Panc1 (cell line): ENCODE data around the gene CABCOCO1. TPM values are rescaled to one million over a fixed set of nuclear protein-coding genes. Genes with fewer than 3 reads are reported as not detected.

Experiments used
- ATAC-seq: fragments of 200-7000 bp; cut with Tn5 transposase; 2 replicates; pipeline ENCODE4 v1.9.1; 2020; ENCODE audit warnings: mild to moderate bottlenecking, moderate library complexity
- Bru-seq: library from RNA; stranded (reverse); fragments of 400-500 nt; gene quantifications from one replicate; lab custom pipeline; 2021; lab: Mats Ljungman, UMichigan
- BruChase-seq, 2 experiments: library from RNA; stranded (reverse); fragments of 400-500 nt; gene quantifications; one replicate each; lab custom pipeline; 2021; lab: Mats Ljungman, UMichigan
- BruUV-seq: library from RNA; stranded (reverse); fragments of 400-500 nt; replicated peaks from 2 replicates; lab custom pipeline; 2021; lab: Mats Ljungman, UMichigan
- CTCF ChIA-PET: fragments of 300-600 bp; sonication (Branson Sonifier 250); formaldehyde crosslinking; loops from one replicate; lab custom pipeline; 2022; ENCODE audit warnings: antibody characterized with exemption; lab: Charles Lee
- POLR2A ChIA-PET: fragments of 300-600 bp; sonication (Branson Sonifier 250); formaldehyde crosslinking; loops from one replicate; lab custom pipeline; 2022; ENCODE audit warnings: antibody characterized with exemption; lab: Charles Lee
- DNase-seq: peaks from one replicate; pipeline ENCODE4 v3.0.0-alpha.2; 2010; ENCODE audit warnings: low read depth, low spot score
- H3K27ac ChIP-seq: 2 replicates; pipeline ENCODE4 v1.5.1; 2011; ENCODE audit warnings: mild to moderate bottlenecking, low read length, inconsistent platforms
- H3K27me3 ChIP-seq: fragments of 200-500 bp; sonication (Bioruptor generic); 2 replicates; pipeline ENCODE4 v1.6.0; 2014; ENCODE audit warnings: low read length, inconsistent platforms; ENCODE audit not compliant: control insufficient read depth, insufficient read depth
- H3K36me3 ChIP-seq: fragments of 200-500 bp; sonication (Bioruptor generic); 2 replicates; pipeline ENCODE4 v1.5.1; 2014; ENCODE audit warnings: inconsistent platforms, mild to moderate bottlenecking, low read length, moderate library complexity; ENCODE audit not compliant: control insufficient read depth, insufficient read depth
- H3K4me1 ChIP-seq: 2 replicates; pipeline ENCODE4 v1.5.1; 2011; ENCODE audit warnings: inconsistent platforms, mild to moderate bottlenecking, low read length, moderate library complexity; ENCODE audit not compliant: control insufficient read depth, insufficient read depth
- H3K4me3 ChIP-seq, 2 experiments: 2 replicates each; pipeline ENCODE4 v1.5.1; 2011 to 2012; ENCODE audit warnings: low read depth in 2 of 2, low read length in 2 of 2, mild to moderate bottlenecking in 2 of 2, inconsistent platforms in 1 of 2, moderate library complexity in 1 of 2
- H3K9me3 ChIP-seq: fragments of 200-500 bp; sonication (Bioruptor generic); 2 replicates; pipeline ENCODE4 v1.5.1; 2014; ENCODE audit warnings: low read depth, mild to moderate bottlenecking, inconsistent platforms, low read length, moderate library complexity; ENCODE audit not compliant: control insufficient read depth, insufficient read depth
- CTCF ChIP-seq: fragments of 450-650 bp; IDR thresholded peaks from 2 replicates; pipeline ENCODE4 v1.5.1; 2017; ENCODE audit warnings: mild to moderate bottlenecking
- POLR2AphosphoS5 ChIP-seq: IDR thresholded peaks from 2 replicates; pipeline ENCODE4 v1.6.1; 2012; ENCODE audit warnings: mild to moderate bottlenecking, low read depth, low read length, moderate library complexity
- REST ChIP-seq, 2 experiments: IDR thresholded peaks; 2 replicates each; pipeline ENCODE4 v1.6.1; 2011 to 2012; ENCODE audit warnings: low read depth in 2 of 2, control low read depth in 1 of 2, low read length in 1 of 2, mild to moderate bottlenecking in 1 of 2, moderate library complexity in 1 of 2; ENCODE audit not compliant: insufficient read depth in 1 of 2
- SIN3A ChIP-seq: IDR thresholded peaks from 2 replicates; pipeline ENCODE4 v1.6.1; 2012; ENCODE audit warnings: low read depth, mild to moderate bottlenecking, low read length, moderate library complexity, borderline replicate concordance; ENCODE audit not compliant: insufficient read depth
- in situ Hi-C: cut with HindIII; loops from 2 replicates; pipeline ENCODE4 v1.10.0; 2016; ENCODE audit warnings: low sequenced_read_pairs, low pct_unique_long_range_greater_than_20kb
- intact Hi-C: fragments of 100-400 bp; cut with micrococcal nuclease; formaldehyde crosslinking; loops from one replicate; pipeline ENCODE4 v1.10.0; 2022; ENCODE audit not compliant: unreplicated experiment
- long read RNA-seq: library from polyadenylated mRNA; unstranded; transcript quantifications from one replicate; pipeline ENCODE4 v2.0.0, GENCODE V29; 2021; ENCODE audit not compliant: unreplicated experiment
- polyA plus RNA-seq: library from polyadenylated mRNA; unstranded; fragments of >200 nt; gene quantifications from one replicate; pipeline ENCODE4 v1.2.1, GENCODE V29; 2012; ENCODE audit warnings: missing spikeins; ENCODE audit not compliant: insufficient read length
- total RNA-seq: library from RNA; stranded (reverse); gene quantifications from one replicate; pipeline ENCODE4 v1.2.1, GENCODE V29; 2021; ENCODE audit not compliant: unreplicated experiment

The CABCOCO1 gene
- total RNA-seq (4.0 TPM), Bru-seq, nascent RNA (percentile 49 among the genes with signal in this experiment), BruChase-seq, experiment 1, labeled RNA remaining after a 2-hour chase (percentile 42 among the genes with signal in this experiment), BruChase-seq, experiment 2, labeled RNA remaining after a 6-hour chase (percentile 36 among the genes with signal in this experiment)
- 2.7 TPM for polyA plus RNA-seq
- long read RNA-seq, partial matches to known transcripts = 0 of 9 reads
- long read RNA-seq, other reads (novel, unspliced or antisense) = 7 of 9 reads

GRCh38 chr10:61662794-61663259, at the start of gene CABCOCO1:
Gene CABCOCO1 (plus strand): TSS chr10:61662929. CDS start chr10:61662973, 44 bp downstream.
- TF ChIP-seq REST (IDR thresholded peaks at IDR 0.05; ENCODE audit: insufficient read depth in 1 of 2, low read depth in 2 of 2, low read length in 1 of 2) = no peak
- peak; percentile 64; the same call in 1 of the 2 replicates for TF ChIP-seq SIN3A
- TF ChIP-seq CTCF = peak; percentile 65
- peak; percentile 59; the same call in 1 of the 2 replicates for TF ChIP-seq POLR2AphosphoS5
- BruUV-seq = no TSS peak
- in situ Hi-C loops (no loop called here), intact Hi-C loops (loop anchor here (10.0 kb wide), 1 partner anchor 172 kb away; no protein-coding TSS in a partner anchor)
- POLR2A ChIA-PET = no interaction called here
- Histone ChIP-seq H3K4me3 (peak within 1 kb of the TSS; percentile 71 to 78), H3K36me3 (no peaks in the 10 kb centered on the region), H3K27ac (peak within 1 kb of the TSS; percentile 89), H3K4me1 (peaks cover 16% of the 10 kb centered on the region), H3K9me3 (no peaks in the 10 kb centered on the region), H3K27me3 (no peaks in the 10 kb centered on the region)
- DNase-seq (no peak), ATAC-seq (peak; percentile 100)
- CTCF ChIA-PET = no interaction called here

GRCh38 chr10:61613665-61614064, 49.1 kb upstream of the CABCOCO1 start:
- no peak overlapping the region for H3K27ac ChIP-seq
- intact Hi-C loops = no loop called here
- ChIA-PET CTCF (no interaction called here), POLR2A (no interaction called here)
- no peaks in the 10 kb centered on the region for H3K4me1 ChIP-seq
- no TSS peak for BruUV-seq
- H3K27me3 ChIP-seq = no peaks in the 10 kb centered on the region
- in situ Hi-C loops = no loop called here
- no peak overlapping the region for H3K4me3 ChIP-seq
- H3K9me3 ChIP-seq = no peaks in the 10 kb centered on the region
- H3K36me3 ChIP-seq = no peaks in the 10 kb centered on the region
- DNase-seq = no peak
- no peak for ATAC-seq
- TF ChIP-seq CTCF (0 out of 2 replicates have a peak, but pooled peaks have one; percentile 7), POLR2AphosphoS5 (no peak), SIN3A (no peak)
